CD4-positive, alpha-beta T cell treated with Interleukin-21 for 1 hour (primary cell): Measurements from ENCODE around the gene ATG14.
"Not testable (repeated sequence)": the region's sequence is repeated elsewhere in the genome, so short reads cannot be mapped to it uniquely, and the experiment has no call there.

Experiments used
- DNase-seq: peaks from one replicate; pipeline ENCODE4 v3.0.0-alpha.2; 2020

ATG14 gene

GRCh38 chr14:55411426-55412389 lies at the start of gene ATG14:
ATG14 (minus strand) TSS chr14:55411830; CDS start chr14:55411822, 8 bp downstream.
- DNase-seq: peak; percentile 78

- DNase-seq: no peak
Measured at GRCh38 chr14:55458800-55459515, 47.3 kb upstream of the ATG14 start.

GRCh38 chr14:55457496-55457895 lies 45.9 kb upstream of the ATG14 start:
- DNase-seq: no peak

GRCh38 chr14:55456411-55456810 lies 44.8 kb upstream of the ATG14 start:
- not testable (repeated sequence) for DNase-seq

GRCh38 chr14:55454264-55455002 lies 42.8 kb upstream of the ATG14 start:
- no peak for DNase-seq

- no peak for DNase-seq
Measured at GRCh38 chr14:55451950-55452349, 40.3 kb upstream of the ATG14 start.

GRCh38 chr14:55451398-55451797 lies 39.8 kb upstream of the ATG14 start:
- no peak for DNase-seq

GRCh38 chr14:55450987-55451386 lies 39.4 kb upstream of the ATG14 start:
- DNase-seq: no peak

GRCh38 chr14:55450539-55450938 lies 38.9 kb upstream of the ATG14 start:
- DNase-seq: no peak

GRCh38 chr14:55450124-55450523 lies 38.5 kb upstream of the ATG14 start:
- DNase-seq: no peak

- no peak for DNase-seq
Measured at GRCh38 chr14:55449116-55449515, 37.5 kb upstream of the ATG14 start.

- DNase-seq: no peak
Measured at GRCh38 chr14:55448141-55448614, 36.5 kb upstream of the ATG14 start.

- DNase-seq: no peak
Measured at GRCh38 chr14:55446833-55447232, 35.2 kb upstream of the ATG14 start.

- DNase-seq: peak; percentile 61
Measured at GRCh38 chr14:55446127-55446736, 34.6 kb upstream of the ATG14 start.

- no peak for DNase-seq
Measured at GRCh38 chr14:55441286-55441685, 29.7 kb upstream of the ATG14 start.

GRCh38 chr14:55440385-55440784 lies 28.8 kb upstream of the ATG14 start, which contains the start of gene TBPL2:
TBPL2 (minus strand) TSS chr14:55440616; CDS start chr14:55440449, 167 bp downstream.
- no peak for DNase-seq

- DNase-seq: peak; percentile 17
Measured at GRCh38 chr14:55438066-55438683, 26.5 kb upstream of the ATG14 start.

- DNase-seq: no peak
Measured at GRCh38 chr14:55436931-55437330, 25.3 kb upstream of the ATG14 start.

- DNase-seq: no peak
Measured at GRCh38 chr14:55436519-55436918, 24.9 kb upstream of the ATG14 start.

GRCh38 chr14:55434805-55435174 lies 23.2 kb upstream of the ATG14 start:
- no peak for DNase-seq

- peak; percentile 14 for DNase-seq
Measured at GRCh38 chr14:55433880-55434804, 22.5 kb upstream of the ATG14 start.
